K562 (cell line): ENCODE measurements around the gene PLCG2.

Source experiments
- ATF3 ChIP-seq, 2 experiments: fragments of 450-650 bp in 1 of 2; sonication (generic) in 1 of 2; formaldehyde crosslinking in 1 of 2; IDR thresholded peaks in 1 of 2; conservative IDR thresholded peaks in 1 of 2; 2 replicates each; pipeline versions ENCODE4 v1.6.1 to v1.8.1; 2016 to 2023; ENCODE audit warnings: mild to moderate bottlenecking in 2 of 2, moderate library complexity in 2 of 2, inconsistent platforms in 1 of 2, missing genetic modification reagents in 1 of 2
- GTF2F1 ChIP-seq: IDR thresholded peaks from 2 replicates; pipeline ENCODE4 v1.6.1; 2011; ENCODE audit warnings: low read depth, low read length, improper control_type of control experiment
- MXI1 ChIP-seq: IDR thresholded peaks from 2 replicates; pipeline ENCODE4 v1.6.1; 2011; ENCODE audit warnings: low read depth, mild to moderate bottlenecking, improper control_type of control experiment, low read length
- RAD21 ChIP-seq, 2 experiments: fragments of 250-450 bp in 1 of 2; fragments of 450-650 bp in 1 of 2; sonication (Bioruptor Pico) in 1 of 2; formaldehyde crosslinking in 1 of 2; IDR thresholded peaks in 1 of 2; conservative IDR thresholded peaks in 1 of 2; 2 replicates each; pipeline versions ENCODE4 v1.4.0 to v1.8.0; 2020 to 2022; ENCODE audit warnings: mild to moderate bottlenecking in 2 of 2, moderate library complexity in 1 of 2
- ZBTB1 ChIP-seq: sonication (generic); formaldehyde crosslinking; IDR thresholded peaks from 2 replicates; pipeline ENCODE4 v1.8.1; 2023; ENCODE audit warnings: missing genetic modification reagents, low read depth, mild to moderate bottlenecking, borderline replicate concordance
- TF ChIP-seq, protein P1 (sequence below), 2 experiments: fragments of 450-650 bp; IDR thresholded peaks; 2 replicates each; pipeline ENCODE4 v1.6.1; 2018; ENCODE audit warnings: mild to moderate bottlenecking in 2 of 2, low read depth in 1 of 2; ENCODE audit not compliant: partially characterized antibody in 2 of 2
- TF ChIP-seq, protein P2 (sequence below): sonication (generic); formaldehyde crosslinking; IDR thresholded peaks from 2 replicates; pipeline ENCODE4 v1.8.1; 2022; ENCODE audit warnings: missing genetic modification reagents
- TF ChIP-seq, protein P3 (sequence below): fragments of 250-450 bp; sonication (Bioruptor Pico); IDR thresholded peaks from 2 replicates; pipeline ENCODE4 v1.8.0; 2021; ENCODE audit warnings: borderline replicate concordance, mild to moderate bottlenecking, moderate library complexity; ENCODE audit not compliant: poor library complexity, severe bottlenecking
- TF ChIP-seq, protein P4 (sequence below), 3 experiments: IDR thresholded peaks in 2 of 3; conservative IDR thresholded peaks in 1 of 3; 2 replicates each; pipeline ENCODE4 v1.5.1; 2011 to 2012; ENCODE audit warnings: low read length in 3 of 3, mild to moderate bottlenecking in 3 of 3, control low read depth in 2 of 3, improper control_type of control experiment in 1 of 3, inconsistent platforms in 1 of 3, low read depth in 1 of 3, mixed read lengths in 1 of 3, moderate library complexity in 1 of 3; ENCODE audit not compliant: insufficient read depth in 2 of 3

DNA sequence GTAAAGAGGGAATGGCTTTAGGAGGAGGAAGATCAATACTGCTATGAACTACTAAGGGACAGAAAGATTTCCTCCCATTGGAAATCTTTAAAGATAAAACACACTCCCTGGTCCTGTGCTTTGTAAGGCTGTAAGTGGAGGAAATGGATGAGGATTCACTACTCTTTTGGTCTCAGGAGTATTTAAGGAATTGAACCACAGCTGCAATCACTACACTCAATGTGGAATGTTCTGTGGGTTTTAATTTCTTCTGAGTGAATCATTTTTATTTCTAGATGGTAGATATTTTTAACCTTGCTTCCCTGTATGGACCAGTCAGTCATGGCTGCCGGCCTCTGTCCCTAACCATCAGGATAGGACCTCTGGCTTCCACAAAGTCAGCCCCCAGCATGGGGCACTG lies 166.6 kb downstream of the PLCG2 start:
- TF ChIP-seq MXI1 (no peak), ZBTB1 (CRISPR knock-in tag) (no peak), ATF3 (IDR thresholded peaks at IDR 0.05) (no peak), ATF3 (CRISPR knock-in tag; conservative IDR thresholded peaks at IDR 0.05) (no peak), GTF2F1 (no peak), RAD21 (CRISPR knock-in tag; conservative IDR thresholded peaks at IDR 0.05 in 1 of 2, IDR thresholded peaks at IDR 0.05 in 1 of 2) (no peak)
- TF ChIP-seq, protein P1, sequence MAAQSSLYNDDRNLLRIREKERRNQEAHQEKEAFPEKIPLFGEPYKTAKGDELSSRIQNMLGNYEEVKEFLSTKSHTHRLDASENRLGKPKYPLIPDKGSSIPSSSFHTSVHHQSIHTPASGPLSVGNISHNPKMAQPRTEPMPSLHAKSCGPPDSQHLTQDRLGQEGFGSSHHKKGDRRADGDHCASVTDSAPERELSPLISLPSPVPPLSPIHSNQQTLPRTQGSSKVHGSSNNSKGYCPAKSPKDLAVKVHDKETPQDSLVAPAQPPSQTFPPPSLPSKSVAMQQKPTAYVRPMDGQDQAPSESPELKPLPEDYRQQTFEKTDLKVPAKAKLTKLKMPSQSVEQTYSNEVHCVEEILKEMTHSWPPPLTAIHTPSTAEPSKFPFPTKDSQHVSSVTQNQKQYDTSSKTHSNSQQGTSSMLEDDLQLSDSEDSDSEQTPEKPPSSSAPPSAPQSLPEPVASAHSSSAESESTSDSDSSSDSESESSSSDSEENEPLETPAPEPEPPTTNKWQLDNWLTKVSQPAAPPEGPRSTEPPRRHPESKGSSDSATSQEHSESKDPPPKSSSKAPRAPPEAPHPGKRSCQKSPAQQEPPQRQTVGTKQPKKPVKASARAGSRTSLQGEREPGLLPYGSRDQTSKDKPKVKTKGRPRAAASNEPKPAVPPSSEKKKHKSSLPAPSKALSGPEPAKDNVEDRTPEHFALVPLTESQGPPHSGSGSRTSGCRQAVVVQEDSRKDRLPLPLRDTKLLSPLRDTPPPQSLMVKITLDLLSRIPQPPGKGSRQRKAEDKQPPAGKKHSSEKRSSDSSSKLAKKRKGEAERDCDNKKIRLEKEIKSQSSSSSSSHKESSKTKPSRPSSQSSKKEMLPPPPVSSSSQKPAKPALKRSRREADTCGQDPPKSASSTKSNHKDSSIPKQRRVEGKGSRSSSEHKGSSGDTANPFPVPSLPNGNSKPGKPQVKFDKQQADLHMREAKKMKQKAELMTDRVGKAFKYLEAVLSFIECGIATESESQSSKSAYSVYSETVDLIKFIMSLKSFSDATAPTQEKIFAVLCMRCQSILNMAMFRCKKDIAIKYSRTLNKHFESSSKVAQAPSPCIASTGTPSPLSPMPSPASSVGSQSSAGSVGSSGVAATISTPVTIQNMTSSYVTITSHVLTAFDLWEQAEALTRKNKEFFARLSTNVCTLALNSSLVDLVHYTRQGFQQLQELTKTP (IDR thresholded peaks at IDR 0.05; ENCODE audit: low read depth in 1 of 2, partially characterized antibody in 2 of 2), result no peak
- TF ChIP-seq, protein P2, sequence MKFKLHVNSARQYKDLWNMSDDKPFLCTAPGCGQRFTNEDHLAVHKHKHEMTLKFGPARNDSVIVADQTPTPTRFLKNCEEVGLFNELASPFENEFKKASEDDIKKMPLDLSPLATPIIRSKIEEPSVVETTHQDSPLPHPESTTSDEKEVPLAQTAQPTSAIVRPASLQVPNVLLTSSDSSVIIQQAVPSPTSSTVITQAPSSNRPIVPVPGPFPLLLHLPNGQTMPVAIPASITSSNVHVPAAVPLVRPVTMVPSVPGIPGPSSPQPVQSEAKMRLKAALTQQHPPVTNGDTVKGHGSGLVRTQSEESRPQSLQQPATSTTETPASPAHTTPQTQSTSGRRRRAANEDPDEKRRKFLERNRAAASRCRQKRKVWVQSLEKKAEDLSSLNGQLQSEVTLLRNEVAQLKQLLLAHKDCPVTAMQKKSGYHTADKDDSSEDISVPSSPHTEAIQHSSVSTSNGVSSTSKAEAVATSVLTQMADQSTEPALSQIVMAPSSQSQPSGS, result no peak
- TF ChIP-seq, protein P3, sequence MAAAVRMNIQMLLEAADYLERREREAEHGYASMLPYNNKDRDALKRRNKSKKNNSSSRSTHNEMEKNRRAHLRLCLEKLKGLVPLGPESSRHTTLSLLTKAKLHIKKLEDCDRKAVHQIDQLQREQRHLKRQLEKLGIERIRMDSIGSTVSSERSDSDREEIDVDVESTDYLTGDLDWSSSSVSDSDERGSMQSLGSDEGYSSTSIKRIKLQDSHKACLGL (CRISPR knock-in tag), result no peak
- TF ChIP-seq, protein P4, sequence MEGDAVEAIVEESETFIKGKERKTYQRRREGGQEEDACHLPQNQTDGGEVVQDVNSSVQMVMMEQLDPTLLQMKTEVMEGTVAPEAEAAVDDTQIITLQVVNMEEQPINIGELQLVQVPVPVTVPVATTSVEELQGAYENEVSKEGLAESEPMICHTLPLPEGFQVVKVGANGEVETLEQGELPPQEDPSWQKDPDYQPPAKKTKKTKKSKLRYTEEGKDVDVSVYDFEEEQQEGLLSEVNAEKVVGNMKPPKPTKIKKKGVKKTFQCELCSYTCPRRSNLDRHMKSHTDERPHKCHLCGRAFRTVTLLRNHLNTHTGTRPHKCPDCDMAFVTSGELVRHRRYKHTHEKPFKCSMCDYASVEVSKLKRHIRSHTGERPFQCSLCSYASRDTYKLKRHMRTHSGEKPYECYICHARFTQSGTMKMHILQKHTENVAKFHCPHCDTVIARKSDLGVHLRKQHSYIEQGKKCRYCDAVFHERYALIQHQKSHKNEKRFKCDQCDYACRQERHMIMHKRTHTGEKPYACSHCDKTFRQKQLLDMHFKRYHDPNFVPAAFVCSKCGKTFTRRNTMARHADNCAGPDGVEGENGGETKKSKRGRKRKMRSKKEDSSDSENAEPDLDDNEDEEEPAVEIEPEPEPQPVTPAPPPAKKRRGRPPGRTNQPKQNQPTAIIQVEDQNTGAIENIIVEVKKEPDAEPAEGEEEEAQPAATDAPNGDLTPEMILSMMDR (IDR thresholded peaks at IDR 0.05 in 2 of 3, conservative IDR thresholded peaks at IDR 0.05 in 1 of 3; ENCODE audit: insufficient read depth in 2 of 3, low read depth in 1 of 3, low read length in 3 of 3), result no peak
